Activated CD4-positive, alpha-beta T cell treated with anti-CD3 and anti-CD28 coated beads, Interleukin-2, Interleukin-4, amounts not matched to agents 100 ng/mL and 50 ng/mL, durations not matched to agents 16 hours and 8 hours (primary cell): ENCODE data around the gene METTL3.
"Not testable (repeated sequence)": the region's sequence is repeated elsewhere in the genome, so short reads cannot be mapped to it uniquely, and the experiment has no call there.

ENCODE experiments used
- DNase-seq: peaks from one replicate; pipeline ENCODE4 v3.0.0-alpha.2; 2020; ENCODE audit warnings: low spot score

Gene METTL3

DNA sequence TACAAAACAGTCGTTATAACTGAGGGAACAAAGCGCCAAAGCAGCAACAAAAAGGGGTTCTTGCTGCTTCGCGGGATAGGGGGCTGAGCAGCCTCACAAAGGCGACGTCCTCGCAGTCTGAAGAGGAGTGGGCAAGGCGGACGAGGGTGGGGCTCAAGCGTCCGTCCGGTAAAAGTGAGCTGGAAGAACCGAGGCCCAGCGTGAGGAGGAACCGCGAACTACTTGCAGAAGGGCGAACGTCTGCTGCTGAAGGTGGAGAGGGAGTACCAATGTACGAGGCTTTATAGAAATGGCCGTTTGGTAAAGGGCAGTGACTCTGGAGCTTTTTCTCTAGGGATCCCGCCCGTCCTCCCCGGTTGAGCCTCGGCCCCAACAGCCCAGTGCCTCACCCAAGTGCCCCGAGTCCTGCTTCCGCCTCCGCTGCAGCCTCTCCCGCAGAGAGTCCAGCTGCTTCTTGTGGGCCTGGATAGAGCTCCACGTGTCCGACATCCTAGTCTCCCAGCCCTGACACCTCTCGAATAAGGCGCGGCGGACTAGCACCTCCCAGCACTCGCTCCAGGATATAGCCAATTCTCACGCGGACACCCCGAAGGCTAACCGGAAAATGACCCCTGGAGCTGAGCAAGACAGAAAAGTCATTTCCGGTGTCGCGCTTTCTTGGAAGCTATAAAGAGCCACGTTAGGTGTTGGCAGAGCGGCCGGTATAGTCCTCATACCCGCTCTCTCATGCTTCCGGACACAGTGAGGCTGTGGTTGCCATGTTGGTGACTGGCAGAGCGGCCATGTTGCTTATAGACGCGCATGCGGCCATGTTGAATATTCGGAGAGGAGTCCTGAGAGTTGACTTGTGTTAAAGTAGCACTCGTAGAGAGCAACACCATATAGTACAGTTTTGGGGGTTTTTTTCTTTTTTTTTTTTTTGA lies at the start of gene METTL3:
METTL3 (minus strand) TSS at position 606 of the 923 bp plus-strand sequence; CDS start at position 489, 117 bp downstream.
- peak; percentile 97 for DNase-seq

DNA sequence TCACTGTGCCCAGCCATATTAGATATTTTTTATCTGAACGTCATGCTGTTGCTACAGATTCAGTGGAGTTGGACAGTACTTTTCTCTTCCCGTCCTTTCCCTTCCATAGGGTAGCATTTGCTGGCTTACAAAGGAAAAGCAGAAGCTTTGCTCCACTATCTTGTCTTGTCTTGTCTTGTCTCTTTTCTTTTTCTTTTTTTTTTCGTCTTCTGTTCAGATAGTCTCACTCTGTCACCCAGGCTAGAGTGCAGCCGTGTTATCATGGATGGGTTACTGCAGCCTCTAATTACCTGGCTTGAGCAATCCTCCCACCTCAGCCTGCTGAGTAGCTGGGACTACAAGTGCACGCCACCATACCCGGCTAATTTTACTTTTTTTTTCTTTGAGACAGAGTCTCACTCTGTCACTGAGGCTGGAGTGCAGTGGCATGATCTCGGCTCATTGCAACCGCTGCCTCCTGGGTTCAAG lies 47.6 kb upstream of the METTL3 start:
- DNase-seq = no peak

DNA sequence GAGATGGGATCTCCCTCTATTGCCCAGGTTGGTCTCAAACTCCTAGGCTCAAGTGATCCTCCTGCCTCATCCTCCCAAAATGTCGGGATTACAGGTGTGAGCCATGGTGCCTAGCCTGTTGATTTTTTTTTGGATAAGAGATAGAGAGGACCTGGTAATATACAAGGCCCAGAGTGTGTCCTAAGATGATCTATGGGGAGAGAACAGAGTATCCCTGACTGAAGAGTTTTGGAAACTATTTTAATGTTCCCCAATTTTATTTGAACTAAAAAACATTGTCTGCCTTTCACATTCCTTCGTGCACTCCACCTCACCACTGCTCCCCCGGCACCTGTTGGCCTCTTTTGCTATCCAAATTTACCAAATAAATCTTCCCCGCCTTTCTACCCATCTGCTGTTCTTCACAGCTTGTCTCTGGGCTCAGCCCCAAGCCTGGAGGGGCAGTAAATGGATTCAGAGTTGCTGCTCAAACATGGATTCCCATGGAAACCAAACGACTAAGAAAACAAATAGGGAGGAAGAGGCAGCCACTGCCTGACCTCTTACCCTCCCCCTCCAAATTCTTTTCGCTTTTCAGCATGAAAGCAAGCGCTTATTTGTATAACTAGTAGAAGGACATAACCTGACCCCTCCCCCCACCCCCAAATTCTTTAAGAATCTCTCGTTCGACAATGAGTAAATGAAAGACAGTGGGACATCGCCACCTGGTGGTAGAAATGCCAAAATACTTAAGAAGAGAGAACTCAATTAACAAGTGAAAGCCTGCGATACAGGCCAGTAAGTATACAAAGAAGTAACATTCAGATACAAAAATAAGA lies 46.2 kb upstream of the METTL3 start:
- peak; percentile 78 for DNase-seq

DNA sequence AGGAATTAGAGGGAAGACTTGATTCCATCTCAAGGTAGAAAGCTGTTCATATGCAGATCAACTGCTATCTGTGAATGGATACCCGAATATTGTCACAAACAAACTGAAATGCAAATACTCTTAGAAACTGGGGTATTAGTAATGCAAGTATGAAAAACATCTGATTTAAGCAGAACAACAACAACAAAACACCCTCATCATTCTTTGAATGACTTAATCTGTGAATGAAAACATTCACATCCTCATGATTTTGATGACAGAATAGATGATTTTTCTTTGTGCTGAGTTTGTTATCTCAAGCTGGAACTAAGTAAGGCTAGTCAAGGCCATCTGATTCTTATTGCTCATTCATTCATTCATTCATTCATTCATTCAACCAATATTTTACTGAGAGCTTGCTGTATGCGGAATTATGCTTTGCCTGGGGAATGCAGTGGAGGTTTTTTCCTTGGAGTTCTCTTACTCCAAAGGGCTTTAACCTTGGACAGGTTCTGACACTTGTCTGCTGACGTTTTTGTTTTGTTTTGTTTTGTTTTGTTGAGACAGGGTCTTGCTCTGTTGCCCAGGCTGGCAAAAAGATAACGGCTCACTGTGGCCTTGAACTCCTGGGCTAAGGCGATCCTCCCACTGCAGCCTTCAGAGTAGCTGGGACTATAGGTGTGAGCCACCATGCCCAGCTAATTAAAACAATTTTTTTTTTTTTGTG lies 45.4 kb upstream of the METTL3 start:
- no peak for DNase-seq

DNA sequence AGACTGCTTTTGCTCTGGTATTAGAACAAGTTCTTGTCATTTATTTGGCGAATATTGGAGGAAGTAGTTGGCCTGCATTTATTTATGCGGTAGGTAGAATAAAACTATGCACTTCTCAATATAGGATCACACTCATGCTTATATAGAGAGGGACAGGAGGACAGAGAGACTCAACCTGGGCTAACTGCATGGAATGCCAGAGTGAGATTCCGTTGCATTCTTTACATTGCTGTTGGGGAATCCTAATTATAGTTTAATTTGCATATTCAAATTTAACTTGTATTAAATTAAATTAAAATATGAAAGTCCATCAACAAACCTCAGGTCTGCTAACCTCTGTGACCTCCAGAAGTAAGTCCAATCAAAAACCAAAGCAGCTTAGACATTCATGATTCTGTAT lies 42.1 kb upstream of the METTL3 start:
- no peak for DNase-seq

DNA sequence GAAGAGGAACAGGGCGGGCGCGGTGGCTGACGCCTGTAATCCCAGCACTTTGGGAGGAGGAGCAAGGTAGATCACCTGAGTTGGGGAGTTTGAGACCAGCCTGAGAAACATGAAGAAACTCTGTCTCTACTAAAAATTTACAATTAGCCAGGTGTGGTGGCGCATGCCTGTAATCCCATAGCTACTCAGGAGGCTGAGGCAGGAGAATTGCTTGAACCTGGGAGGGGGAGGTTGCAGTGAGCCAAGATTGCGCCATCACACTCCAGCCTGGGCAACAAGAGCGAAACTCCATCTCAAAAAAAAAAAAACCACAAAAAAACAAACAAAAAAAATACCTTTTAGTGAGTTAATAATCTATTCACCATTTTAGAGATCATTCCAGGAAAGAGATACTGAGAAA lies 33.4 kb upstream of the METTL3 start:
- DNase-seq = not testable (repeated sequence)

DNA sequence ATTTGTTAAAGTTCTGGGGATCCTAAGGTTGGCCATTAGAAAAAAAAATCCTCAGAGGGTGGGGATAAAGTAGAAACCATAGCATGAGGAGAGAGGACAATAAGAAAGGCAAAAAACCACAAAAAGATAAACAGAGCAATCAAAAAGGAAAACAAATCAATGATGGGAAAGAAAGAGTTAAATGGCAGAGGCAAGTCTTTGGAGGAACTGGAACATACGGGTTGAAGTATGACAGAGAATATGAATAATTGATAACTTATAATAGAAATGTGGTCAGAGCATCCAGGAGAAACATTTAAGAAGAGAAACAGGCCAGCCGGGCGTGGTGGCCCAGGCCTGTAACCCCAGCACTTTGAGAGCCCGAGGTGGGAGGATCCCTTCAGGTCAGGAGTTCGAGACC lies 32.8 kb upstream of the METTL3 start:
- DNase-seq = no peak

DNA sequence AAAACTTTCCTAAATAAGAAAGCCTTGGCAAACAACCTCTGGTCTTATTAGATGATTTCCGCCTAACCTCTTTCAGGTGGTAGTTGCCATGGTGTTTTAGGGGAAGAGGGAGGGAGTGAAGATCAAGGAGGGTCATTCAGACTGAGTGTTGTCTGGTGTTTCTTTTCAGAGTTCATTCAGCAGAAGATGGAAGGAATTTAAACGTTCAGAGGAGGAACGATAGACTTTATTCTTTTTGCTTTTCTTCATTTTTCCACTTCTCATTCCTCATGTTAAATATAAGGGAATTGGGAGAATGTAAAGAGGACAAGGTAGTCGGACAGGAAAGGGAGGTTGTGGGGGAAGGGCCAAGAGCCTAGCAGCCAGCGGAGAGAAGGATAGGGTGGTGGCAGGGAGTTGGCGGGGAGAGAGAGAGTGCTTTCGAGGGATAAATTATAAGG lies 32.4 kb upstream of the METTL3 start:
- DNase-seq = no peak

DNA sequence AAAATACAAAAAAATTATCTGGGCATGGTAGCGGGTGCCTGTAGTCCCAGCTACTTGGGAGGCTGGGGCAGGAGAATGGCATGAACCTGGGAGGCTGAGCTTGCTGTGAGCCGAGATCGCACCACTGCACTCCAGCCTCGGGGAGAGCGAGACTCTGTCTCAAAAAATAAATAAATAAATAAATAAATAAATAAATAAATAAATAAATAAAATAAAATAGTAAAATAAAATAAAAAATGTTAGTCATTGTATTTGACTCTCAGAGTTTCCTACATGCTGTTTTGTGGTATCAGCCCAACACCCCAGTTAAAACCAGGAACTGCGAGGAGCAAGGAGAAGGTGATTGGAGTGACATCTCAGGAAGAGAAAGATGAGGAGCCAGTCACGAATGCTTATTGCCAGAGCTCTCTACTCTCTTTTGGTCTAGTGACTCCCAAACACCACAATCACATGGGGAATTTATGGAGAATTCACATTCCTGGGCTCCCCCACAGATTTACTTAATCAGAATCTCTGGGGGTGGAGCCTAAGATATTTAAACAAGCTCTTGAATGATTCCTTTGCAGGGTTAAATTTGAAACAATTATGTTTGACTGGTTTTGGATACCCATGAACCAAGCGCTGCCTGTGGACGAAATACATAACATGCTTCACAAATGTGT lies 30.4 kb upstream of the METTL3 start:
- DNase-seq = no peak

DNA sequence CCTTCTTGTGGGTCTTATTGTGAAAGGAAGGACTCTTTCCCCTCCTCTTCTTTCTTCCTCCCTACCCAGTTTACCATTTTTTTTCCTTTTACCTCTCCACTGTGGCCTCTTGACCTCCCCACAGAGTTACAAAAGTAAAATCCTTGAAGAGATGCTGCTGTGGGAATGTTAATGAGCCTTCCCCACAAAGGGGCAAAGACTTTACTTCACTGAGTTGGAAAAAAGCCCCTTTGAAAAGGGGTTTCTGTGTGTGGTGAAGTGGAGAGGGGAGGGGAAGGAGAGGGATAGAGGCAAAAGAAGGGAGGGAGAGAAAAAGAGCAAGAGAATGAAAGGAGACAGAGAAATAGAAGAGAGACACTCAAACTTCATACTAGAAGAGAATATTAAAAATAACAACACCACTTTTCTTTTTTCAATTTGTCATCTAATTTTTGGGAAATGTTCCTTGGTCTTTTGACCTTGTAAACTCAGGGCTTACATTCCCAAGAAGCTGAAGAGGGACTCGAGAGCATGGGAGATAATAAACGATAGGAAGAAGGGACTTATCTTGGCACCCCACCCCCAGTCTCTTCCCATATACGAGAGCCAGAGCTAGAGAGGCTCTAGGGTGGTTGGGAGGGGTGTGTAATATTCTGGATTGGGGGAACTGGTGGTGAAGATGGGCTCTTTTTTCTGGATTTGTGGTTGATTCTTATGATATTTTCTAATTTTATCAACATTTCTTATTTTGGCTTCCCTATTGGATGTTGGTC lies 28.2 kb upstream of the METTL3 start:
- DNase-seq = no peak

DNA sequence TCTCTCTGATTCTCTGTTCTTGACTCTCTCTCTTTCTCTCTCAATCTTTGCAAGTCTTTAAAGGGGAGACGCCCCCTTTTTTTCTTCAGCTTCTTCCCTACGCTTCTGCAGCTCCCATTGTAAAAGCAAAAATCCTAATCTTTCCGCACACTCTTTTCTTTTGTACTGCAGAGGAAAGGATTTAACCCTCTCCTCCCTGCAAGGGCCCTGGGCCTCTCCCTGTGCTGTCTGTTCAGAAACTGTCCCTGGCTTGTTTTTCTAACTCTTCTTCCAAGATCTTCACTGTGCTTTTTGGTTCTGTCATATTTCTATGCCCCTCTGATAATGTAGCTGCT lies 25.9 kb upstream of the METTL3 start:
- no peak for DNase-seq

DNA sequence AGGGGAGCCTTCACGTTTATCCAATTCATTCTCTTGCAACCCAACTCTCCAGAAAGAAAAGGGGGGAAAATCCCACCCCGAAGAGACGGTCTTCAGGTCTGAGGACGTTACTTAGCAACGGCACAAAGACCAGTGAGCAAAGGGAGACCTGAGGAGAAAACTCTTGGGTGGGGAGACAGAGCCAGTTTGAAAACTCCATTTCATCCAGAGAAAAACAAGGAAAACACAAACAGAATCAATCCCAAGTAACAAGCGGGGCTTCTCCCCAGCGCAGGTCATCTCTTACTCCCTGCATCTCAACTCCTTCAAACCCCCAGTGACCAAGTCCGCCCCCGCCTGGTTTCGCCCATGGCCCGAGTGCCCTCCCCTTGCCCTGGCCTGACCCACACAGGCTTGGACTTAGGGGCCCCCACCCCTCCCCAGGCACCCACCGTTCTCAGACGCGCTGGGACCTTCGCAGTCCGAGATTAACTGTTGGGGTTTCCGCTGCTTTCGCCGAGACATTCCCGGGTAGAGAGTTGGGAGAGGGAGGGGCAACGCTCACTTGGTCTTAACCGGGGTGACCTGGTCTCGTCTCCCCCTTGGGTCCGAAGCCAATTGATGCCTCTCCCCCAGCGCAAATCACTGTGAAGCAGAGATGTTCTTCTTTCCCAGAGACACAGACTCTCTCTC lies 25.4 kb upstream of the METTL3 start:
- no peak for DNase-seq

DNA sequence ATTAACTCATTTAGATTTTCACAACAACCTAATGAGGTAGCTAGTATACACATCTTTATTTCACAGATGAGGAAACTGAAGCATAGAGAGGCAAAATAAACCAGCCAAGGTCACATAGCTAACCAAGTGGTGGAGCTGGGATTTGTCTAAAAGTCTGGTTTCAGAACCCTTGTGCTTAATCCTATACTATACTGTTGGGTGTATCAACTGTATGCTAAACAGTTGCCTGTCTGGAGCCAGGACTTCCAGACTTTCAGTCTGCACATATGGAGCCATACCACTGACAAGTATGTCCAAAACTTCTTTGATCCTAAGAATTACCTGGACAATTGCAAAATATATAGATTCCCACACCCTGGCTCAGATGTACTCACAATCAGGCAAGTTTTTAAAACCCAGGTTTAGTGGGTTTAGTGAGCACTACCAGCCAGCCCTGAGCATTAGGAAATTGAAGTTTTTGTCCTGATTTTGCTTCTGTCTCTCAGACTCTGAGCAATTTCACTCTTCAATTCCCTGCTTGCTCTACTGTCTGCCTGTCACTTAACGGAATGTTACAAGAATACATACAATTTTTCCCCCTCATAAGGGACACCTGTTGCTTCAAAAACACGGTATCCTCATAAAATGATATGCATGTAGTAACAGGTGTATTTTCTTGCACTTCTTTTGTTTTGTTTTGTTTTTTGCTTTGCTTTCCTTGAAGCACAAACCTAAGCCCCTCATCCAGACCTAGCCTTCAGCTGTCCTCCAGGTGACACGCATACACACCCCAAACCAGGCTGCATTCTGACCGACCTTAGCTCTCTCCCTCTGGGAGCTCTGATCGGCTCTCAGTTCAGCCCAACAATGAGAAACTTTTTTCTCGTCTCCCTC lies 24.6 kb upstream of the METTL3 start:
- no peak for DNase-seq

DNA sequence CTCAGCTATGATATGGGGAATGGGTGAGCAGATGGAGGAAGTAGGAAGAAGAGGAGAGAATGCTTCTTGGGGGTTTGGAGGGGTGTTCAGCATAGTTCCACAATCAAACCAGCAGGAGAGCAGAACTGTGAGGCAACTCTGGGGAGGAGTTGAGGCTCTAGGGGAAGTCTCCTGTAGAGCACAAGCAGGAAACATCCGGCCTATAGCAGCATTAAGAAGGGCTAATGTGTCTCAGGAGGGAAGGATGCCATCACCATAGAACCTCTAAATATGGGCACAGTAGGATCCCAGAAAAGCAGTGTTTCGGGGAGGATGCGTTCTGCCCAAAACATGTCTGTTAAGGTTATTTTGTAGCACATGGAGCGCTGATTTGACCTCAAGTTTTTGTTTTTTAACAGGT lies 23.4 kb upstream of the METTL3 start:
- no peak for DNase-seq

DNA sequence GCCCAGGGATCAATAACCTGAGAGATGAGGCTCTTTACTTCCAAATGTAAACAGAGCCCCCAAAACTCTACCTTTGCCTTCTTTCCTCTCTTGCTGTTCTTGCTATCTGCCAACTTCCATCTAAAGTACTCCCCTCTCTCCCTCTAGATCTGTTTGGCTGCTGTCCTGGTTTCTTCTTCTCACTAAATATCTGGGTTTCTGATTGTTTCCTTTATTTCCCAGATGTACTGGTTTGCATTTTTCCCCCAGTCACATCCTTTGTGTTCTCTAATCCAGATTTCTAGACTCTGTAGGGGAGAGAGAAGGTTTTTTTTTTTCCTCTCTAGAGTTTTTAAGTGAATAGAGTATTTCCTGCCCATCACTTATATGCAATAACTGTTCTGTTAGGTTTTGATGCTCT lies 22.2 kb upstream of the METTL3 start:
- no peak for DNase-seq

DNA sequence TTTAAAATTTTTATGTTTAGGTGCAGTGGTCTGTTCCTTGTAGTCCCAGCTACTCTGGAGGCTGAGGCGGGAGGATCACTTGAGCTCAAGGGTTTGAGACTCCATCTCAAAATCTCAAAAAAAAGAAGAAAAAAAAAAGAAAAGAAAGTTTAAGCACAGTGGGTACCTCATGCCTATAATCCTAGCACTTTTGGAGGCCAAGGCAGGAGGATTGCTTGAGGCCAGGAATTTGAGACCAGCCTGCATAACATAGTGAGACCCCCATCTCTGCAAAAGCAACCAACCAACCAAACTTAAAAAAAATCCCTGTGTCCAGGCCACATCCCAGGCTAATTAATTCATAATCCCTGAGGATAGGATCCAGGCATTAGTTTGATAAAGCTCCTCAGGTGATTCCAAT lies 18.4 kb upstream of the METTL3 start:
- no peak for DNase-seq

DNA sequence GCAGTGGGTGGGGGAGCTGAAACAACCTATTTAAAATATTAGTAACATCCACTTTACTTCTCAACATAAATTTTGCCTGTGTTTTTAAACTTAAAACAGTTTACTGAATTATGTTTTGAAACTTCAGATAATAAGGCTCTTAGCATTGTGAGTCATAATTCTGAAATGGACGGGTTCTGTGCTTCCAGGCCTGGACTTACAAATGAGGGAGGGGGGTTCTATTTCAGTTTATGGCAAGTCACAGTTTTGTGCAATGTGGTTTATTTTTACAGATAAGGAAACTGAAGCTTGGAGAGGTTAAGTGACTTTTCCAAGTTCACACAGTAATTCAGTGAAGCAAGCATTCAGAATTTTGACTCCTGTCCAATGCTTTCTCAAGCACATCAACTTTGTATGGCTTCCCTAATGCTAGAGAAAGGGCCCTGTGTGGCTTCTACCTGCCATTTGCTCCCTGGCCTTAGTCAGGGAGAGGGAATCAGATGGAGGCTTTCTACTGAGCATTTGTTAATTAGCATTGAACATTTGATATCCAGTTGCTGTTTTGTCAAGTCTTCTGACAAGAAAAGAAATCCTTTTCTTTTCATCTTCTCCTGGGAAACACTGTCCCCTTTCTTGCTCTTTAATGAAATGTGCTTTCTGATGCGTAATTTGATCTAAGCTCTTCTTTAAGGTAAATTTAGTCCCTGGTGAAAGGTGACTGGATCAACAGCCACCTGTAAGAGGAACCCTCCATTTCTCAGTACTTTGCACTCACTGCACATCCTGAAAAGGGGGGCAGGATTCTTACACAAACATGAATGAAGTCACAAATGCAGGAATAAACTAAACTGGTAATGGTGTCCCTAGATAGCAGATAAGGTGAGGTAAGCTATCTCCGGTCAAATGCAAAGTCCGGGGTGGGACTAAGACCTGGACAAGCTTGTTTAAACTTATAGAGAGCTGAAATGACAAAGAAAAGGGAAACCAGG lies 17.5 kb upstream of the METTL3 start:
- DNase-seq = no peak

DNA sequence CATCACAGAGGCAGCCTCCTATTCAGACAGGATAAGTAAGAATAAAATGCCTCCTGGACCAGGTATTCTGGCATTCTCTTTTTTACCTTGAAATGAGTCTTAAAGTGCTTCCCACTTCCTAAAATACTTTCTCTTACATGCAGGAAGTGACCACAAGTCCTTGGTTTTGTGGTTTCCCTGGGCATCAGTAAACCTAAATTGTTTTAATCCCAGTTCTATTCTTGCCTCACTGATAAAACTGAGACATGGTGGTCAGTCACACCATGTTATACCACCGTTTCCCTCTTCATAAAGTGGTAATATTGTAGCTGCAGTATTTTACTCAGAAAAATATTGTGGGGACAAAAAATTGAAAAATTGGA lies 16.2 kb upstream of the METTL3 start:
- DNase-seq = no peak
